IPS DF 6.9 (cell line): Measurements from ENCODE around the gene SEC62.

Experiments used
- DNase-seq: peaks from one replicate; pipeline ENCODE4 v3.0.0-alpha.2; 2013; ENCODE audit warnings: low read depth, low spot score
- H3K27ac ChIP-seq: one replicate; pipeline ENCODE4 v1.5.1; 2013; ENCODE audit warnings: low read length, control low read depth
- H3K27me3 ChIP-seq: 2 replicates; pipeline ENCODE4 v1.6.1; 2013; ENCODE audit warnings: mild to moderate bottlenecking, low read length; ENCODE audit not compliant: control insufficient read depth, insufficient read depth
- H3K36me3 ChIP-seq: 2 replicates; pipeline ENCODE4 v1.6.1; 2013; ENCODE audit warnings: low read length; ENCODE audit not compliant: control insufficient read depth, insufficient read depth
- H3K4me1 ChIP-seq: 2 replicates; pipeline ENCODE4 v1.6.1; 2013; ENCODE audit warnings: low read length; ENCODE audit not compliant: control insufficient read depth, insufficient read depth
- H3K4me3 ChIP-seq: 2 replicates; pipeline ENCODE4 v1.5.1; 2013; ENCODE audit warnings: mild to moderate bottlenecking, low read length
- H3K9me3 ChIP-seq: 2 replicates; pipeline ENCODE4 v1.6.1; 2013; ENCODE audit warnings: low read length, inconsistent platforms; ENCODE audit not compliant: control insufficient read depth, insufficient read depth
- WGBS: extraction: QIAGEN DNeasy Blood & Tissue Kit; methylation state at CpG from one replicate; pipeline ENCODE4 v1.1.7; 2013; ENCODE audit warnings: mixed read lengths, missing lambda C conversion rate; ENCODE audit not compliant: insufficient read length, insufficient coverage; 5-methylcytosine and 5-hydroxymethylcytosine counted together

The SEC62 gene

DNA sequence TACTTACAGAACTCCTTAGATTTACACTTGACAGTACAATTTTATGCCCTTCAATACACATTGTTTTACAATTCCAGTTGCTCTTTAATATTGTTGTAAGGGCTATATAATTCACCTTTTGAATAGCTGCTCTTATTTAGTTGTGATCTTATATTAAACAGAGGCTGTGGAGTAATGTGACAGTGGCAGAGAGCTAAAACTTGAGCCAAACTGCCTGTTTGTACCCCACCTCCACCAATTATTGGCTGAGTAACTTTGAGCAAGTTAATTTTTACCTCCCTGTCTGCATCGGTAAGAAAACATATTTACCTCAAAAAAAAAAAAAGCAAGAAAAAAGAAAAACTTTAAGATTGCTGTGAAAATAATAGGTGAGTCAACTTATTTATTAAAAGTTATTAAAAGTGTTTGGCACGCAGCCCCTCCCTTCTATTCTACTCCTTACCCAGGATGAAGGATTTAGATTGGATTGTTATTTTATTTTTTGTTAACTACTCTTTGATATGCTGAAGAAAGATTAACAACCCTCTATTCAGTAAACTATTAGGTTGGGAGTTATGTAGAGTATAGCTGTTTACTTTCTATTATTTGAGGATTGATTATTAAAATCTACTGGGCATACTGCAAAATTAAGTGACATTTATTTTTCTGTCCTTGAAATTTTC is 1.7 kb downstream of the SEC62 start:
- Histone ChIP-seq H3K9me3 (no peaks in the 10 kb centered on the region), H3K4me3 (no peak overlapping the region), H3K27ac (no peak overlapping the region), H3K4me1 (no peaks in the 10 kb centered on the region; the same call in 1 of the 2 replicates), H3K36me3 (no peaks in the 10 kb centered on the region), H3K27me3 (no peaks in the 10 kb centered on the region)
- no peak for DNase-seq
- no CpG with 5 or more reads among the region's 2 CpGs for WGBS

DNA sequence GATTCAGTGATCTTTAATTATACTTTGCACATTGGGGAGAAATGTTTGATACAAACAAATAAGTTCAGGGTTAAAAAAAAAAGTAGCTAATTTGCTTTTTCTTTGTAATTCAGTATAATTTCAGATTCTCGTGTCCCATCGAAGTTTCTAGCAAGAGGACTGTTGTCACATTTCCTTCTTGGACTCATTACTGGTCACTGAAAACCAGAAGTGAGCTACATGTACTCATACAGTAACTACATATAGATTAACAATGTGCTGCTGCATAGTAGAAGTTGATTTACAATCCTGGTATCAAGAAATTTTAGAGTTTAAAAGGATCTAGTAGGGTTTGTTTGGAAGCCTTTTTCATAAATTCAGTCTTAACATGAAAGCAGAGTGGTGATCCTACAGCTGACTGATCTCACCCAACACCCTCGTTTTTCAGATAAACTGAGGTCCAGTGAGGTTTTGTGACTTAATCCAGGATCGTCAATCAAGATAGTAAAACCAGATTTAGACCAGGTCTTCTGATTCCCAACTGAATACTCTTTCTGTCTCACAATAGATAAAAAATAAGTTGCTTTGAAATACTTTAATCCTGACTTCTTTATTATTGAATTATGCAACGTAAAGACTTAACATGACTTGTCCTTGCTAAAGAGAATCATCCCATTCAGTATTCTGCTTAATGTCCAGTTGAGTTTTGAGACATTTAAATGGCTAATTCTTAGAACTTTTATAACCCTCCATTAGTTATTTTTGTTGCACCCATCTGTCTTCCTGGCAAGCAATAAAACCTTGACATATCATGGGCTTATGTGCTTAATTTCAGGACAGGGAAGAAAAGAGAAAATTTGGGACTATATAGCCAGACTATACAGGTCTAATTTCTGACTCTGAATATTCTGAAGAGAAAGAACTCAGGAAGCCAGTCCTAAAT is 2.8 kb downstream of the SEC62 start:
- no peaks in the 10 kb centered on the region for H3K36me3 ChIP-seq
- DNase-seq = no peak
- no peak overlapping the region for H3K27ac ChIP-seq
- no CpG with 5 or more reads among the region's 5 CpGs for WGBS
- H3K27me3 ChIP-seq = no peaks in the 10 kb centered on the region
- no peak overlapping the region for H3K4me3 ChIP-seq
- H3K9me3 ChIP-seq = no peaks in the 10 kb centered on the region
- H3K4me1 ChIP-seq = no peaks in the 10 kb centered on the region; the same call in 1 of the 2 replicates

DNA sequence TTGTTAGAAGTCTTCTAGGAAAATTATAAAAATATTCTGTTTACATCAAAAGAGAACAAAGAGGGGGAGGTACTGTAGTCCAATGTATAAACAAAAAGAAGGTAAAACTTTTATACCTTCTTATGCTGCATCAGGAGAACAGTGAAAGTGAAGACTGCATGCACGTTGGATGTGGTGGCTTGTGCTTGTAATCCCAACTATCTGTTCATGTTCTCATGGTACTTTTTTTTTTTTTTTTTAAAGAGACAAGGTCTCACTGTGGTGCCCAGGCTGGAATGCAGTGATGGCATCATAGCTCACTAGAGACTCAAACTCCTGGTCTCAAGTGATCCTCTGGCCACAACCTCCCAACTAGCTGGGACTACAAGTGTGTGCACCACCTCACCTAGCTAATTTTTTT is 4.2 kb downstream of the SEC62 start:
- Histone ChIP-seq H3K4me1 (no peaks in the 10 kb centered on the region; the same call in 1 of the 2 replicates), H3K27ac (no peak overlapping the region), H3K27me3 (no peaks in the 10 kb centered on the region), H3K4me3 (no peak overlapping the region), H3K9me3 (no peaks in the 10 kb centered on the region), H3K36me3 (no peaks in the 10 kb centered on the region)
- WGBS = no CpG with 5 or more reads among the region's 1 CpG
- DNase-seq = no peak

DNA sequence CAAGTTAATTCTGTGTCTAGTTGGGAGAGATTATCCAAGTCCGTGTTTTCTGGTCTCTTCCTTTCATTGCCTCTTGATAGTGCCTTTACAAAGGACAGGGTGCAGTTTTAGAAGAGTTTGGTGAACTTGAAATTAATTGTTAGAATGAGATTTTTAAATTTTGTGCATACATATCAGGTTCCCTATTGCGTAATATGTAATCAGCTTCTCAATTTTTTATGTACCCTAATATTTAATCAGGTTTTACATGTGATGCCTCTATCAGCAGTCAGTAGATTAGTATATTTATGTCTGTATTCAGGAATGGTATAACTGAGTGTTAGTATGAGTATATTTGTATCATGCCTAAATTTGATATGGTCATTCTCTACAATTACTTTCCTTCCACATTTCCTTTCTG is 4.9 kb downstream of the SEC62 start:
- no peaks in the 10 kb centered on the region; the same call in 1 of the 2 replicates for H3K4me1 ChIP-seq
- no peaks in the 10 kb centered on the region for H3K27me3 ChIP-seq
- no peak for DNase-seq
- H3K9me3 ChIP-seq = no peaks in the 10 kb centered on the region
- WGBS = no CpG with 5 or more reads among the region's 2 CpGs
- no peak overlapping the region for H3K4me3 ChIP-seq
- H3K36me3 ChIP-seq = no peaks in the 10 kb centered on the region
- no peak overlapping the region for H3K27ac ChIP-seq

DNA sequence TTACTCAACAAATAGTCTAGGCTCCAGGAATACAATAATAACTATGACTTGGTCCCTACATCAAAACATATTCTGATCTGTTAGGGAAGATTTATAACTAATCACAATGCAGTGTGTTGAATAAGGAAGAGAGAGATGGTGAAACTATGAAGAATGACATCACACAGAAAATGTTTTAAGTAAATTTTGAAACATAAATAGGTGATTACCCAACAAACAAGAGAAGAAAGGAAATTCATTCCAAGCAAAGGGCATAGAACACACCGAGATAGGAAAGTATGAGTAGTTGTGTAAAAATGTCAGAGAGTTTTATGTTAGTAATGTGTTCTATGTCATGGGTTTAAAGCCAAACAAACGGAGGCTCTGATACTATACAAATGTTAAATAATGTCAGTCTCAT is 13.4 kb downstream of the SEC62 start:
- Histone ChIP-seq H3K4me3 (no peak overlapping the region), H3K27ac (no peak overlapping the region), H3K27me3 (no peaks in the 10 kb centered on the region), H3K9me3 (no peaks in the 10 kb centered on the region), H3K36me3 (peaks cover 3% of the 10 kb centered on the region; the same call in 1 of the 2 replicates), H3K4me1 (no peaks in the 10 kb centered on the region)
- DNase-seq = no peak
- 100% methylated on average over 1 of the region's 2 CpGs for WGBS

DNA sequence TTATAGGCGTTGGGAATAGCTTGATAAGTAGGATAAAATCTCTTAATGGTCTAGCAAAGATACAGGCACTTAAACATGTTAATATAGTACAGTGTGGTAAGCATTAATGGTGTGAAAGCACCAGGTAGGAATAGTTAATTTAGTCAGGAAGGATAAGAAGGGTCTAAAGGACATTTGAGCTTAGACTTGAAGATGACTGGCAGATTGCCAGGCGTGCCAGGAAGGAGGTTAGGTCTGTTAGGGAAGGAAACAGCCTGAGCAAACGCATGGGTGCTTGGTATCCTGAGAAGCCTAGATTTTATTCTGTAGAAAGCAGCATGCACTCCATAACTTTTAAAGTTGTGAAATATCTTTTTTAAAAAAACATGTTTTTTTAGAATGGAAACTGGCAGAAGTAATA is 17.7 kb downstream of the SEC62 start:
- DNase-seq = no peak
- 100% methylated on average over 1 of the region's 3 CpGs for WGBS
- Histone ChIP-seq H3K36me3 (peaks cover 5% of the 10 kb centered on the region; the same call in 1 of the 2 replicates), H3K9me3 (no peaks in the 10 kb centered on the region), H3K27me3 (no peaks in the 10 kb centered on the region), H3K27ac (no peak overlapping the region), H3K4me1 (no peaks in the 10 kb centered on the region), H3K4me3 (no peak overlapping the region)

DNA sequence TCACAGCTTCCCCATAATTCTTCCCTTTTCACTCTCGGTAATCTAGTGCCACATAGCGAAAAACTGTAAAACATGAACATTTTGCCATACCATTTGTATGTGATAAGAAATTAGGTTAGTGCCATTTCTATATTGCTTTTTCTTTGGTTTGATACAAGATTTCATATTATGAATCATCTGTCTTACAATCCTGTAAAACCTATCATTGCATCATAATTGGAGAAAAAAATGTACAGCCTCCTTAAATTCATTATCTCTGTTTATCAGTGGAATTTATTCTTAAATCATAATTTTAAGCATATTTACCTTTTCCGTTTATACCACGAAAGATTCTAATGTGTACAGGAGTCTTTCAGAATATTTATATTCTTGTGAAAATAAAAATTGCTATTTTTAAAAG is 23.8 kb downstream of the SEC62 start:
- Histone ChIP-seq H3K27me3 (no peaks in the 10 kb centered on the region), H3K4me3 (no peak overlapping the region), H3K9me3 (no peaks in the 10 kb centered on the region), H3K36me3 (peaks cover 9% of the 10 kb centered on the region; the same call in 1 of the 2 replicates), H3K27ac (no peak overlapping the region), H3K4me1 (no peaks in the 10 kb centered on the region)
- no peak for DNase-seq
- no CpG with 5 or more reads among the region's 4 CpGs for WGBS

DNA sequence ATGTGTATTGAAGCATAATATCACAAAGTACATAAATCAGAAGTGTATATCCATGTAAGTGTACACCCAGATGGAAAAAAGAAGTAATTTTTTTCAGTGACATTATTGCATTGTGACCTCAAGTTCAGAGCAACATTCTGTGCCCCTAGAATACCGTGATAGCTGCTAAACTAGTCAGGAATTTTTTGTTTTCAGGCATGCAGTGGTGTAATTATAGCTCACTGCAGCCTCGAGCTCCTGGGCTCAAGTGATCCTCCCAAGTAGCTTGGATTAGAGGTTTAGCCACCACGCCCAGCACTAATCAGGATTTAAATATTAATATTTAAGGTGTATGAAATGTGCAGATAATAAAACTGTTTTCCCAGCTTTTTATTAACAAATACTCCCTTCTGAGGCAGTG is 25.5 kb downstream of the SEC62 start:
- peaks cover 9% of the 10 kb centered on the region; the same call in 1 of the 2 replicates for H3K36me3 ChIP-seq
- no peaks in the 10 kb centered on the region for H3K9me3 ChIP-seq
- no peak overlapping the region for H3K4me3 ChIP-seq
- no peaks in the 10 kb centered on the region for H3K27me3 ChIP-seq
- no peak for DNase-seq
- WGBS = no CpG with 5 or more reads among the region's 3 CpGs
- no peak overlapping the region for H3K27ac ChIP-seq
- no peaks in the 10 kb centered on the region for H3K4me1 ChIP-seq

DNA sequence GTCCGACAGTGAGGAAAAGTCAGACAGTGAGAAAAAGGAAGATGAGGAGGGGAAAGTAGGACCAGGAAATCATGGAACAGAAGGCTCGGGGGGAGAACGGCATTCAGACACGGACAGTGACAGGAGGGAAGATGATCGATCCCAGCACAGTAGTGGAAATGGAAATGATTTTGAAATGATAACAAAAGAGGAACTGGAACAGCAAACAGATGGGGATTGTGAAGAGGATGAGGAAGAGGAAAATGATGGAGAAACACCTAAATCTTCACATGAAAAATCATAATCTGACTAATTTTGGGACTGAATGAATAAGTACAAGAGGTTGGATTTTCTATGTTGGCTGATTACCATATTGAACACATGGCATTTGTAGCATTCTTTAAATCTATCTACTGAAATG is 26.2 kb downstream of the SEC62 start:
- H3K36me3 ChIP-seq = peaks cover 9% of the 10 kb centered on the region; the same call in 1 of the 2 replicates

DNA sequence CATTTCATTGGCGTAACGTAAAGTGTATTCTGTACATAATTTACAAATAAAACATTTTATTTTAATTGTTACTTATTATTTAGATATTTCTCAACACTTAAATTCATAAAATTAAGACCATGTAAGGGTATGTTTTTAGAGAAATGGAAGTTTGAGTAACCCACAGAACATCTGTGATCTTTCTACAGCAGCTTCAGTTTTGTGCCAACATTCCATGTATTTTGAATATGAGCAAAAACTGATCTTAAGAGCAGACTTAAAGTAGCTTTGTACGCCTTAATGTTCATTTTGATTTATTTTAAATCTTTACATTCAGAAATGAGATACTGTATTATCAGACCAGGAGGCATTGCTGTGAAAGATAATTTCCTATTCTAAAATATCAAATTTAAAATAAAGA is 27.2 kb downstream of the SEC62 start:
- Histone ChIP-seq H3K27me3 (no peaks in the 10 kb centered on the region), H3K9me3 (no peaks in the 10 kb centered on the region), H3K4me3 (no peak overlapping the region), H3K36me3 (peaks cover 6% of the 10 kb centered on the region; the same call in 1 of the 2 replicates), H3K27ac (no peak overlapping the region), H3K4me1 (no peaks in the 10 kb centered on the region)
- WGBS = no CpG with 5 or more reads among the region's 3 CpGs
- no peak for DNase-seq

More for the DNA sequence above, 26.2 kb downstream of the SEC62 start:
- H3K27me3 ChIP-seq = no peaks in the 10 kb centered on the region
- DNase-seq = no peak
- H3K4me3 ChIP-seq = no peak overlapping the region
- WGBS = no CpG with 5 or more reads among the region's 5 CpGs
- H3K9me3 ChIP-seq = no peaks in the 10 kb centered on the region
- H3K27ac ChIP-seq = no peak overlapping the region
- no peaks in the 10 kb centered on the region for H3K4me1 ChIP-seq
